HG03378 (cell line): ENCODE data around the gene PCDHGC4.

Source experiments
- ATAC-seq: cut with Tn5 transposase; IDR thresholded peaks from one replicate; pipeline ENCODE4 v1.9.1; 2021; ENCODE audit warnings: mild to moderate bottlenecking, moderate library complexity; ENCODE audit not compliant: unreplicated experiment

Gene PCDHGC4

DNA sequence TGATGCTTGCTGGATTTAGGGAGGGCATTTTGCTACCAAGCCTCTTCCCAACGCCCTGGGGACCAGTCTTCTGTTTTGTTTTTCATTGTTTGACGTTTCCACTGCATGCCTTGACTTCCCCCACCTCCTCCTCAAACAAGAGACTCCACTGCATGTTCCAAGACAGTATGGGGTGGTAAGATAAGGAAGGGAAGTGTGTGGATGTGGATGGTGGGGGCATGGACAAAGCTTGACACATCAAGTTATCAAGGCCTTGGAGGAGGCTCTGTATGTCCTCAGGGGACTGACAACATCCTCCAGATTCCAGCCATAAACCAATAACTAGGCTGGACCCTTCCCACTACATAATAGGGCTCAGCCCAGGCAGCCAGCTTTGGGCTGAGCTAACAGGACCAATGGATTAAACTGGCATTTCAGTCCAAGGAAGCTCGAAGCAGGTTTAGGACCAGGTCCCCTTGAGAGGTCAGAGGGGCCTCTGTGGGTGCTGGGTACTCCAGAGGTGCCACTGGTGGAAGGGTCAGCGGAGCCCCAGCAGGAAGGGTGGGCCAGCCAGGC lies 27.0 kb downstream of the PCDHGC4 start:
- ATAC-seq, result no peak

DNA sequence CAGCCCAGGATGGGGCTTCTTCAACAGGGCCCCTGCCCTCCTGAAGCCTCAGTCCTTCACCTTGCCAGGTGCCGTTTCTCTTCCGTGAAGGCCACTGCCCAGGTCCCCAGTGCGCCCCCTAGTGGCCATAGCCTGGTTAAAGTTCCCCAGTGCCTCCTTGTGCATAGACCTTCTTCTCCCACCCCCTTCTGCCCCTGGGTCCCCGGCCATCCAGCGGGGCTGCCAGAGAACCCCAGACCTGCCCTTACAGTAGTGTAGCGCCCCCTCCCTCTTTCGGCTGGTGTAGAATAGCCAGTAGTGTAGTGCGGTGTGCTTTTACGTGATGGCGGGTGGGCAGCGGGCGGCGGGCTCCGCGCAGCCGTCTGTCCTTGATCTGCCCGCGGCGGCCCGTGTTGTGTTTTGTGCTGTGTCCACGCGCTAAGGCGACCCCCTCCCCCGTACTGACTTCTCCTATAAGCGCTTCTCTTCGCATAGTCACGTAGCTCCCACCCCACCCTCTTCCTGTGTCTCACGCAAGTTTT lies 27.6 kb downstream of the PCDHGC4 start:
- ATAC-seq, result no peak

DNA sequence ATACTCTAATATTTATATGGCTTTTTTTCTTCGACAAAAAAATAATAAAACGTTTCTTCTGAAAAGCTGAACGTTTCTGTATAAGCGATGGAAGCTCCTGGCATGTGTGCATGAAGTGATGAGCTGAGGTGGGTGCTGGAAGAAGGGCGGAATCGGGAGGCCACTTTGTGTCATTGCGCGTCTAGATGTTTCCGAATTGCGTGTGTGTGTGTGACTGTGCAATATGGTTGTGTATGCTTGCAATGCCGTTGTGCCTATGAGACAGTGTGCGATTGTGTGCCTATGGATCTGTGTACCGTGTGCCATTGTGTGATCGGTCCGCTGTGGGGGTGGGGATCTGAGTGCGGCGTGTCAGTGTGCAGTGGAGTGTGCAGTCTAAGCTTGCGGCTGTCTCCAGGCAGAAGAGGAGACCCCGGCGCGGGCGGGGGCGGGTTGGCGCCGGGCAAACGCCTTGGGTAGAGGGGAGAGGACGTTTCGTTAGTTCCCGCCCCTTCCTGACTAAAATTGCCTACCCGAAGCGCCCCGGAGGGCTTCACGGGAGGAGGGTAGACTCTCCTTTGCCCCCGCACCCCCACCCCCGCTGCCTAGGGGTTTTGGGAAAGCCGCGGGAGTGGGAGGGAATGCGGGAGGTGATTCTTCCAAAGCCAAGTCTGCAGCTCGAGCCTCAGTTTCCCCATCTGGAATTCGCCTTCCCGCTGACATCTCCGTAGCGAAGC lies 28.2 kb downstream of the PCDHGC4 start:
- no peak for ATAC-seq

DNA sequence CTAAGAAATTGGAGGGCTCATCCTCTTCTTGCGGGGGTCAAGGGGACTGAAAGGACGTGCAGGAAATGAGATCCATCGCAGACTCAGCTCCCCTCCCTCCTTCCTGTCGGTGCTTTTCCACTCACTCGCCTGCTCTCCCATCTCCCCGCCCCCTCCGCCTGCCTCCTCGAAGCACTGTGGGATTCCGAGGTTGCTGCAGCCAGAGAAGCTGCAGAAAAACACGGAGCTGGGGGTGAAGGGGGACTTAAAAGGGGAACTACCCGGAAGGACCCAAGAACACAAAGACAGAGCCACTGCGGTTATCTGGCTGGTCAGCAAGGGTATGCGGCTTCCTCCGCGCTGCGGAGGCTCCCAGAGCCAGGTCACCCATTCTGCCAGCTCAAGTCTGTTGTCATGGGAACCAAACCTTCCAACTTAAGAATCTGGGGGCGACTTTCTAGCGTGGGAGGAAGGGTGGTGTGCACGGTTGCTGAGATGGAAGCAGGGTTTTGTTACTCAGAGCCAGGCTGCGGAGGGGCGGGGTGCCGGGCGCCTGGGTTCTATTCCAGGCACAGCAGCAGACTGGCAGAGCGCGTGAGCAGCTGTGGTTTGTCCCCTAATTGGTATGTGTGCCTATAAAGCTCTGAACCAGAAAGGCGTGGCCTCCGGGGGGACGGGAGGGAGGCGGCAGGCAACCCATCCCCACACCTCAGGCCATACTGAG lies 28.9 kb downstream of the PCDHGC4 start:
- ATAC-seq, result peak; percentile 34

DNA sequence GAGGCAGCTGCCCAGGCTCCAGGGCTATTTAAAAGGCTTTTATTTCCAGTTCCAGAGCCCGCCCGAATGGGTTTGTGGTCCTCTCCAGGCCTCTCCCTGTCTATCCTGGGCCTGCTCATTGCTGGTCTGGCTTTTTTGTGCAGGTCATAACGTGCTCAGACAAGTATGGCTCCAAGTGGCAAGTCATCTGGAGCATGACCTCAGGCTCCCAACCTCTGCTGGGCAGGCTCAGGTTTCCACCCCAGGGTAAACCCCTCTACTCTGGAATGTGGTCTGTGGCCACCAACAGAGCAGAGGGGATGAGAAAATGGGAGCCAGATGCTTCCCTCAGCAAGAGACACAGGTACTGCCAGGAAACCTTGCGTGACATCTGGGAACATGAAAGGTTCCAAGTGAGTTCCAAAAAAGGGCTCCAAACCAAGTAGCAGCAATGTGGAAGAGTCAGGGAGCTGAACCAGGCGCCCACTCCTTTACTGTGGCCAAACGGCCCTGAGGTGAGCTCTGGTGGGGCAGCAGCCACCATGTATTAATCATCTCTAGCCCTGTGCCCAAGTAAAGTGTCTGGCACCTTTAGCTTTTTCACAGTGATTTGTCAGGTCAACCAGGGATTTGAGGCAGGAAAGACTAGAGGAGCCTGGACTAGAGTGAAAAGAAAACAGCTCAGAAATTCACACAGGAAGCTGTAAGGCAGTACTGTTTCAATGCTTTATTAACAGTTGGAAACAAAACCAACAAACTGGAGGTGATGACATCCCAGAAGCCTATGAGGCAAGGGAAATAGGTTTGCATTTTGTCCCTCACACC lies 29.7 kb downstream of the PCDHGC4 start:
- peak; percentile 19 for ATAC-seq

DNA sequence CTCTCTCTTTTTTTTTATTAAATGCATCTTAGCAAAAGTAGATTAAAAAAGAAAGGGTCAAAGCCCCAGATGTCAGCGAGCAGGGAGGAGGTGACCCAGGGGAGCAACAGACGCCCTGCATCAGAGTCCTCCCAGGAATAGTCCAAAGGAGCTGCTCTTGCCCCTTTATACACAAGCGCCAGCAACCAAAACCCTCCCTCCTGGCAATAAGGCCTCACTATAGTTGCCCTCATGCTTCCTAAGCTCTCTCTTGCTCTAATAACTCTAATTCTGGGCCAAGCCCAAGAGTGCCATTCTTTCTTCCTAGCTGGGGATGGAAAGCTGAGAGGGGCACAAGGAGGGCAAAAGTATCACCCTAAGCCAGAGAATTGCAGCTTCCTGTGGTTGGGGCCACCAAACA lies 30.3 kb downstream of the PCDHGC4 start:
- no peak for ATAC-seq

DNA sequence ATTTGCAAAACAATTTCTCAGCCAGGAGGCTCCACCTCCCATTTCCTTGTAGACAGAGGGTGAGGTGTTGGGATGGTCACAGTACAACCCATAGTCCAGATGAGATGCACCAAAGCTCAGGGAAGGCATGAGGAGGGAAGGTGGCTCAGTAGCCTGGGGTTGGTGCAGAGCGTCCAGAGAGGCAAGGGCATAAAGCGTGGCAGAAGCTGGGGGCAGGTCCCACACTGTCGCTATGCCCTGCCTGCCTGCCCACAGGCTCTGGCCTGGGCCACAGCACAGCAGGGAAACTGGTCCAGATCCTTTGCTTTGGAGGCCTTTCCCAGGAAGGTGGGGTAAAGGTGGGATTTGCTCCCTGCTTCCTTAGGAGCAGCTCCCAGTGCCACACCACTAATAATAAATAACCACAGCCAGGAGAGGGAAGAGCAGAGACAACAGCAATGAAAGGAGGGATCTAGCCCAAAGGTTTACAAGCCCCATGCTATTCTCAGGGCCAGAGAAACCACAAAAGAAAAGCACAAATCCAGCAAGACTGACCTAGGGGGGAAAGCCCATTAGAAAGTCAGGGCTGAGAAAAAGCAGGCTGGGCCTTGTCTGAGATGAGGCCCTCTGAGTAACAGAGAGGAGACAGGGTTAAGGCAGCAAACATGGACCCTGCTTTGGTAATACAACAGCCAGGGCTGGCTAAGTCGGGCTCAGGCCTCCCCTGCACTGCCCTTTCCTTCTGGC lies 31.3 kb downstream of the PCDHGC4 start:
- ATAC-seq, result no peak

DNA sequence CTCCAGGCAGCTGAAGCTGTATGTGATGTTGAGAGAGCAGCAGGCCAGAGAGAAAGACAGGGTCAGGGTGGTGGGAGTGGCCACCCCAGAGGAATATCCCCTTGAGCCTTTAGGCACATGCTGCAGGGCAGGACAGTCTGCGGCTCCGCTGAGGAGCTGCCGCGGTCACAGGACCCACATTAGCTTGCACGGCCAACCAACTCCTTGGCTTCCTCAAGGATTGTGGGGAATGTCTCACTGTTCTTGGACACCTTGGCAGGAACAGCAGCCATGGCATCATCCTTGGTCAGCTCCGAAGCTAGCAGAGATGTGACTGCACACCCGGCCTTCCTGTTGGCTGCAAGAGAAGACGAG lies 31.8 kb downstream of the PCDHGC4 start:
- no peak for ATAC-seq

DNA sequence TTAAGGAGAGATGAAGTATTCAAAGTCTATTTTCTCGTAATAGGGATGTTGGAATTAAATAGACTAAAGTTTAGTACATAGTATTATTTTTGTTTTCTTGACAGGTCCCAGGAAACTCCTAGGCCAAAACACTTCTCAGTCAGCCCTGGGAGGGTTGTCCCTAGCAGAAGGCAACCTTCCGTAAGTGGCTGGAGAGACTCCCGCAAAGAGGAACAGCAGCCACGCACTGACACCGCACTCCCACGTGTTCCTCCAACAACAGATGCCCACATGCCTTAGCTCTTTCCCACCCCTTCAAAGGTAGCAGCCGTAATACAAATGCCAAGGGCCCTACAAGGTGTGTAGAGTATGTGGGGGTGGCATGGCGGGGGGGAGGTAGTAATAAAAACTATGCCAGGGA lies 32.5 kb downstream of the PCDHGC4 start:
- no peak for ATAC-seq

DNA sequence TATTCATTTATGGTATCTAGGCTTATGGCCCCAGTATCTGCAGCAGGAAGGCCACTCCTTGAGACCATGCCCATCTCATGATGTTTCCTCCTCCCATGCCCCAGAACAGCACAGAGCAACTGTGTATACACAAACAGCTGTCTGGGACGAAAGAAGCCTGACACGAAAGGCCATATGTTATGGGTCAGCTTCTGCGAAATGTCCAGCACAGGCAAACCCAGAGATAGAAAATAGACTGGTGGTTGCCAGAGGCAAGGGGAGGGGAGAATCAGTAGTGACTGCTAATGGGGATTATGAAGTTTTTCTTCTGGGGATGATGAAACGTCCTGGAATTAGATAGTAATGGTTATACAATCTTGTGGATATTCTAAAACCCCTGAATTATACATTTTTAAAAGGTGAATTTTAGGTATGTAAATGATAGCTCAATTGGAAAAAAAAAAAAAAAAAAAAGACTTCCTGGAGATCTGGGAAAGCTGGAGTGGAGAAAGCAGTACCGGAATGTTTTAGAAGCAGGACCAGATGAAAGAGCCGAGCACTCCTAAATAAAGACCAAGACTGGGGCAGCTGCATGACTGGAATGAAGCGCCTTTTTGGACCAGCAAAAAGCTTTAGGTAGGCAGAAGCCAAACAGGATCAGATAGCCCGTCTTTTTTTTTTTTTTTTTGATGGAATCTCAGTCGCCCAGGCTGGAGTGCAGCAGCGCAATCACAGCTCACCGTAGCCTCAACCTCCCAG lies 33.2 kb downstream of the PCDHGC4 start:
- ATAC-seq, result no peak

DNA sequence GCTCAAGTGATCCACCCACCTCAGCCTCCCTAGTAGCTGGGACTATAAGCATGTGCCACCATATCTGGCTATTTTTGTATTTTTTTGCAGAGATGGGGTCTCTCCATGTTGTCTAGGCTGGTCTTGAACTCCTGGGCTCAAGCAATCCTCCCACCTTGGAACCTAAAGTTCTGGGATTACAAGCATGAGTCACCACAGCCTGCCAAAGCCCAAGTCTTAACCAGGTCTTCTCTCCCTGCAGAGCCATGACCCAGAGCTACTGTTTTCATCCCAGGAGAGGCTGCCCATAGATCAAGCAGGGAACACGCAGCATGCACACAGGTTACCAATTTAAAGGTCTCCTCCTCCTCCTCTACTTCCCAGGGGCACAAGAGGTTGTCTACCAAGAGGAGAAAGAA lies 33.8 kb downstream of the PCDHGC4 start:
- no peak for ATAC-seq

DNA sequence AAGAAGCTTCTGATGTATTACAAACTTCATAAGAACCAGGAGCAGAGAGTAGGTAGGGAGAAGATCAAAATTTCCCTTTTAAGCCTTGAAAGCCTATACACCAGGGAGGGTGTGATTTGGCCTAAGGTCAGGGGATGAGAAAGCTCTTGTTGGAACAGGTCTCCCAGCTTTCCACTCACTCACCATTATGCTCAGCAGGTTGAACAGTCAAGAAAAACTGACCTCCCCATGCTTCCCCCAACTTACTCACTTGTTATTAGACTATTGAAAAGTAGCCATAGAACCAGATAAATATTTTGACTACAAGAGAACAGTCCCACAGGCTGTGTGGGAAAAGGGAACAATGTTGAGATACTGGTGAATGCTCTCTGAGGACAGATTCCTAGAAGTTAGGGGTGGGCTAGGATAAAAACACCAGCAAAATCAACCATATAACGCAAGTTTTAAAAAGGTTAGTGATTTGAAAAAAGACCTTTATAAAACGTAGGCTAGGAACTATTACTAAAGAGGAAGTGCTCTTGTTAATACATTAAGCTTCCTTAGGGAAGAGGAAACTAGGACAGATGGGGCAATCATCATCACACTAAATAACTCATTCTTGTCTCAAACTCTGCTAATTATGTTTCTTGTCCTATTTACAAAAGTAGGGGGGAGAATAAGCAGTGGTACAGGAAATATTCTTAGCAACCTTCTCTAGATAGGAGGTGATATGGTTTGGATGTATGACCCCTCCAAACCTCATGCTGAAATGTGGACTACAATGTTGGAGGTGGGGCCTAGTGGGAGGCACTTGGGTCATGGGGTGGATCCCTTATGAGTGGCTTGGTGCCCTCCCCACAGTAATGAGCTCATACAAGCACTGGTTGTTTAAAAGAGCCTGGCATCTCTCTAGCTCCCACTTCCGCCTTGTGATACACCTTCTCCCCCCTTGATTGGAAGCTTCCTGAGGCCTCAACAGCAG lies 35.1 kb downstream of the PCDHGC4 start:
- no peak for ATAC-seq

DNA sequence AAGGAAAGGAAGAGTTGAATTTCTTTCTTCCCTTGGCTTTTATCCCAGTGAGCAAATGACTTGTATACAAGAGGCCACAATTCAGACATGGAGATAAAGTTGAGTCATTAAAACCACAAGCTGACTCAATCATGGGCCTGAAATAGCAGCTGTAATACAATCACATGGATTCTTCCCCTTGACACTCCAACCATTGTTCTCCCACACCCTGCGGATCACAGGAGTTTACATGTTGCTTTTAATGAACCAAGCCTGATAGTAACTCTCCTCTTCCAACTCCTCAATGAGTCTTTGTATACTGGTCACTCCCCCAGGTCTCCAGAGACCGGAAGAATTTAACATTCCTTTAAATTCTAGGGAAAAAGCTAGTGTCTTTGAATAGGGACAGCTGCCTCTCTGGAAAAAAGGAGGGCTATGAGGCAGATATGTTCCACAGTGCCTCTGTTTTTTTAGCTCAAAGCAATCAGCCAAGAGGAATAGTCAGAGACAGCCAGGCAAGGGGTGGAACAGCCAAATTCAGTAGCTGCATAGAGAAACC lies 36.5 kb downstream of the PCDHGC4 start:
- ATAC-seq, result no peak

DNA sequence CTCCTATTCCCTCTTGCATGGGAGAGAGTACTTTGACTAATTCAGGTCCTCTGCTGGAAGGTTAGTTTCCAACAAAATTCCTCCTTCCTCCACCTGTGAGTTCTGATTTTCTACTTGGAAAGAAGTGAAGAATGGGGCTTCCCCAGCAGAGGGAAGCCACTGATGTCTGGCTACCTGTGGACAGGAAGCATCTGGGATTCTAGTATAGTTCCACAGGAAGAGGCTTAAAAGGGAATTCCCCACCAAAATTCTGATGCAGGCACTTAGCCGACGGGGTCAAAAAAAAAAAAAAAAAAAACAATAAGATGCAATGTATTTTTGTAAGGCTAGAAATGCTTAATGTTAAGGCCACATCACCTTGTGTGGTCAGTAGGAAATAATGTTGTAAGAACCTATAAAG lies 37.5 kb downstream of the PCDHGC4 start:
- ATAC-seq, result no peak

DNA sequence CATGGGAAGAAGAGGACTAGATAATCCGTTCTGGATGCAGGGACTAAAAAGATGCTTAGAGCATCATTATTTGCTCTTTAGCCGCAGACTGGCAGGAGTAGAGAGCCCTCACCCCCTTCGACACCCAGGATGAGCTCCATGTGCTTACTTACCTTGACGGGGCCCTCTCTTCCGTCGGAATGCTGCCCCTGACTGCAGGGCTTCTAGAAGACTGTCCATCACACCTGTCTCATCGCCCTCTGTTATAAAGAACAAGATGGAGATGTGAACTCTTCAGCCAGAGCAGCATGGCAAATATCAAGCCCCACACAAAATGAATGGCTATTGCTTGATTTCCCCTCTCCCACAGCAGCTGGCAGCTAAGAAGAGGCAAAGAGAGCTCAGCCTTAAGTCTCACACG lies 39.2 kb downstream of the PCDHGC4 start:
- ATAC-seq, result no peak

DNA sequence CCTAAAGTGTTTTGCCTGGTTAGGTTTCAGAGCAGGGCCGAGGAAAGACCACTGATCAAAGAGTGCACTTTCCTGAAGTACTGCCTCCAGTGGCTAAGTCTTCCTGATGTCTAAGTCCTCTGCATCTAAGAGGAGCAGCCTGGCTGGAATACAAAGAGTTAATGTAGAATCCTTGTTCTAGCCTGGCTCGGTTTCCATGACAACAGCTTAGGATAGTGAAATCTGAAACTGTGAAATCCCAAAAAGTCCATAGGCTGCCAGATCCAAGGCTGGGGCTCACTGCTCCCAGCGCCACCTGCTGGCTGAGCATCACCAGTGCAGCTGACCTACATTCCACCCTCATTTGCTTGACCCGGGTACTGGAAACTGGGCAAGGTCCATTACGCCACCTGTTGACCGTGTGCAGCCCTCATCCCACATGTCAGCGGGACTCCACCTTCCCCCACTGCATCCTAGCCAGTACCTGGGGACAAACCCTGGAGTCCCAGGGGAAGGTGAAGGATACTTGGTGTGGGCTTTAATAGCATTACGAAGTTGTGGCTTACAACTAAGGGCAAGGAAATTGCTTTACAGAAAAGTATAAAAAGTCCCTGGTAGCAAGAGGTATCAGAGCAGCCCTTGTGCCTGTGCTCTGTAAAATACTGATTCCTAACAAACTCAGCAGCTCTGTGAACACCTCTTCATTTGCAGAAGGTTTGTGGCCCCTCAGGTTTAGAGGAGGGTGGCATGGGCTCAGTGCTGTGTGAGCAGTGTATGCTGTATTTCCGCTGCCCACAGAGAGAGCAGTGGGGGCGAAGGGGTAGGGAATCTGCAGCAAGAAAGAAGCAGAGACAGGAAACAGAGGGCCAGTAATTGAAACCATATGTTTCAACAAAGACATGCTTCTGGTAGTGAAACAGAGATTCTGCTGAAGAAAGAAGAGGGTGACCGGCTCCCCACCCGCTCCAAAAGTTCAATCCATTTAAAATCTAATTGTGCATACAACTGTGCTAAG lies 40.1 kb downstream of the PCDHGC4 start:
- peak; percentile 80 for ATAC-seq

DNA sequence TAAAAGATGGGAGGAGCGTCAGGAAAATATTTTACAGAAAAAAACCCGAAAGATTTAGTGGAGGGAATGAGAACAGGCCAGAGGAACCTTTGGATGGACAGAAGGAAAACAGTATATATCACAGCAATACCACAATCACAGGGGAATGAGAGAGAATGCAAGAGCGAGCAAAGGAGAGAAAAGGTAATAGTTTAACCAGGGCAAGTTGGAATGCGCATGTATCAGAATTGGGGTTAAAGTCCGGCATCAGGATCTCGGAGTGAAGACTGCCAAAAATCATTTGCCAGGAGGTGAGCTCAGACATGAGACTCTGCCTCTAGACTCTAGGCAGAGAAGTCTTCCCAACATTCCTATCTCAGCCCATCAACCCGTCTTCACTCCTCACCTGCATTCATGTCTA lies 40.8 kb downstream of the PCDHGC4 start:
- no peak for ATAC-seq
